Adrenal gland (tissue), 19 donors: ENCODE data around the gene DHRS7B. TPM values are rescaled to one million over a fixed set of nuclear protein-coding genes. Genes with fewer than 3 reads are reported as not detected.

Experiments
- DNase-seq, 7 donors: peaks; one replicate each; pipeline ENCODE4 v3.0.0-alpha.2; 2019 to 2020
- H3K27ac ChIP-seq, 5 donors: fragments of 200-600 bp; sonication (generic) in 4 of 5; 1 replicate in 3 of 5; 2 replicates in 2 of 5; pipeline versions ENCODE4 v1.5.1 to v1.8.0; 2016 to 2020; ENCODE audit warnings: mild to moderate bottlenecking in 1 of 5
- H3K27me3 ChIP-seq: fragments of 200-600 bp; 2 replicates; pipeline ENCODE4 v1.8.0; 2021
- H3K36me3 ChIP-seq, 2 donors: fragments of 200-600 bp; replicated peaks in 1 of 2; 1 replicate in 1 of 2; 2 replicates in 1 of 2; pipeline versions ENCODE4 v1.5.1 to v1.8.0; 2018 to 2022
- H3K4me1 ChIP-seq, 2 donors: fragments of 200-600 bp; replicated peaks in 1 of 2; 1 replicate in 1 of 2; 2 replicates in 1 of 2; pipeline versions ENCODE4 v1.5.1 to v1.8.0; 2018 to 2021
- H3K4me3 ChIP-seq, 4 donors: fragments of 200-600 bp; sonication (generic) in 3 of 4; one replicate each; pipeline ENCODE4 v1.5.1; 2016 to 2018
- H3K9me3 ChIP-seq, 3 donors: fragments of 200-600 bp; sonication (generic) in 1 of 3; replicated peaks in 1 of 3; 1 replicate in 2 of 3; 2 replicates in 1 of 3; pipeline versions ENCODE4 v1.5.1 to v1.8.0; 2016 to 2021
- CTCF ChIP-seq, 6 experiments: fragments of 450-650 bp in 4 of 6; fragments of 200-600 bp in 2 of 6; sonication (generic) in 1 of 6; IDR thresholded peaks; 1 replicate in 5 of 6; 2 replicates in 1 of 6; pipeline versions ENCODE4 v1.5.1 to v1.8.0; 2016 to 2021; ENCODE audit warnings: antibody characterized with exemption in 6 of 6, mild to moderate bottlenecking in 2 of 6, moderate library complexity in 1 of 6
- POLR2A ChIP-seq, 2 donors: fragments of 450-650 bp; IDR thresholded peaks; one replicate each; pipeline ENCODE4 v1.6.1; 2017; ENCODE audit warnings: antibody characterized with exemption in 2 of 2, mild to moderate bottlenecking in 2 of 2, moderate library complexity in 1 of 2
- WGBS, 4 donors: extraction: QIAGEN DNeasy Blood & Tissue Kit in 2 of 4; methylation state at CpG; one replicate each; pipeline versions ENCODE4 v1.1.5 to v1.1.7; 2013 to 2017; 5-methylcytosine and 5-hydroxymethylcytosine counted together
- intact Hi-C, 2 donors: fragments of 100-400 bp; cut with DNase I; formaldehyde crosslinking; loops; one replicate each; pipeline versions ENCODE4 v1.14.1 to v1.15.0; 2022 to 2023
- long read RNA-seq, 10 donors: library from polyadenylated mRNA in 3 of 10; unstranded in 2 of 10; stranded (forward) in 1 of 10; transcript quantifications; one replicate each; pipeline ENCODE4 v2.0.0 and lab custom pipeline, GENCODE V29; 2021 to 2026
- polyA plus RNA-seq, 3 donors: library from polyadenylated mRNA; stranded (reverse); fragments of 200-250 nt in 2 of 3; fragments of 350-450 nt in 1 of 3; fragmentation: Illumina TruSeq in 1 of 3; extraction: RNeasy Lipid Tissue Mini Kit (QIAGEN cat#74804) in 1 of 3; gene quantifications; one replicate each; pipeline ENCODE4 v1.2.3, GENCODE V29; 2013 to 2014
- total RNA-seq, 9 donors: library from RNA; depleted of rRNA in 4 of 9; stranded (reverse); fragments of >200 nt in 4 of 9; fragments of 120-200 nt in 1 of 9; fragmentation: NEBNext Ultra II Directional in 1 of 9; extraction: Animal tissue kit (Norgen Biotek cat#: 25700) in 1 of 9; gene quantifications; one replicate each; pipeline versions ENCODE4 v1.1.0 to v1.2.4, GENCODE V29; 2013 to 2023
- donor health status: healthy with polysubstance abuse.
- donor health status: Bipolar disorder and iron deficiency.
- donor health status: DM: yes; HTN: yes; CAD: no.
- donor health status: DM: no; HTN: no; CAD: no.
- donor health status: DM: no; HTN: no; CAD: no.
- donor health status: DM: yes; HTN: yes; CAD: no.

The DHRS7B gene
- total RNA-seq (10 to 100 TPM; 18.0 to 68.5 (median 35.6) TPM), polyA plus RNA-seq (10 to 100 TPM; 38.3 to 53.9 (median 45.4) TPM)
- long read RNA-seq, donor 1, transcript DHRS7B-202 (7 exons, 2,175 nt) = major isoform, 17 of 75 reads
- long read RNA-seq, donor 1, partial matches to known transcripts = 6 of 75 reads
- long read RNA-seq, donor 1, other reads (novel, unspliced or antisense) = 48 of 75 reads
- long read RNA-seq, donor 2, transcript DHRS7B-201 (6 exons, 1,567 nt) = minor isoform, 5 of 27 reads
- long read RNA-seq, donor 2, transcript DHRS7B-202 (7 exons, 2,175 nt) = major isoform, 9 of 27 reads
- long read RNA-seq, donor 2, partial matches to known transcripts = 13 of 27 reads
- long read RNA-seq, donor 2, other reads (novel, unspliced or antisense) = 0 of 27 reads
- long read RNA-seq, donor 3, transcript DHRS7B-201 (6 exons, 1,567 nt) = minor isoform, 5 of 24 reads
- long read RNA-seq, donor 3, transcript DHRS7B-202 (7 exons, 2,175 nt) = major isoform, 11 of 24 reads
- long read RNA-seq, donor 3, partial matches to known transcripts = 6 of 24 reads
- long read RNA-seq, donor 3, other reads (novel, unspliced or antisense) = 0 of 24 reads
- long read RNA-seq, donor 4, transcript DHRS7B-202 (7 exons, 2,175 nt) = major isoform, 48 of 59 reads
- long read RNA-seq, donor 4, transcript DHRS7B-201 (6 exons, 1,567 nt) = minor isoform, 7 of 59 reads
- long read RNA-seq, donor 4, partial matches to known transcripts = 0 of 59 reads
- long read RNA-seq, donor 4, other reads (novel, unspliced or antisense) = 4 of 59 reads
- long read RNA-seq, donor 5, transcript DHRS7B-202 (7 exons, 2,175 nt) = major isoform, 47 of 56 reads
- long read RNA-seq, donor 5, partial matches to known transcripts = 0 of 56 reads
- long read RNA-seq, donor 5, other reads (novel, unspliced or antisense) = 6 of 56 reads
- long read RNA-seq, donor 6, transcript DHRS7B-202 (7 exons, 2,175 nt) = major isoform, 21 of 27 reads
- long read RNA-seq, donor 6, partial matches to known transcripts = 1 of 27 reads
- long read RNA-seq, donor 6, other reads (novel, unspliced or antisense) = 4 of 27 reads
- long read RNA-seq, donor 7, partial matches to known transcripts = 0 of 3 reads
- long read RNA-seq, donor 7, other reads (novel, unspliced or antisense) = 0 of 3 reads
- long read RNA-seq, donor 8, transcript DHRS7B-201 (6 exons, 1,567 nt) = minor isoform, 5 of 24 reads
- long read RNA-seq, donor 8, transcript DHRS7B-202 (7 exons, 2,175 nt) = major isoform, 18 of 24 reads
- long read RNA-seq, donor 8, partial matches to known transcripts = 0 of 24 reads
- long read RNA-seq, donor 8, other reads (novel, unspliced or antisense) = 0 of 24 reads
- long read RNA-seq, donor 9, transcript DHRS7B-202 (7 exons, 2,175 nt) = major isoform, 8 of 11 reads
- long read RNA-seq, donor 9, partial matches to known transcripts = 0 of 11 reads
- long read RNA-seq, donor 9, other reads (novel, unspliced or antisense) = 0 of 11 reads
- long read RNA-seq, donor 10, transcript DHRS7B-202 (7 exons, 2,175 nt) = major isoform, 5 of 10 reads
- long read RNA-seq, donor 10, partial matches to known transcripts = 0 of 10 reads
- long read RNA-seq, donor 10, other reads (novel, unspliced or antisense) = 0 of 10 reads

GRCh38 chr17:21126645-21127508 is at the start of gene DHRS7B:
Gene DHRS7B (plus strand): TSS chr17:21126964. CDS start chr17:21126972, 8 bp downstream.
- WGBS, 4 donors = 0% methylated on average over 26 to 66 of the region's 66 CpGs
- Histone ChIP-seq H3K4me3 (peak within 1 kb of the TSS; percentile 0 to 97 (median 46)), H3K27ac (peak within 1 kb of the TSS; percentile 73 to 91 (median 87)), H3K4me1 (peaks cover 6 to 17% of the 10 kb centered on the region in 2 donors), H3K27me3 (no peaks in the 10 kb centered on the region), H3K9me3 (no peaks in the 10 kb centered on the region), H3K36me3 (no peaks in the 10 kb centered on the region)
- peak; percentile 94 to 98 (median 96) for DNase-seq
- intact Hi-C loops = loop anchor here (10.0 kb wide), 1 partner anchor 118 kb away; no protein-coding TSS in a partner anchor
- TF ChIP-seq POLR2A (IDR thresholded peaks at IDR 0.05) (peak in 1 of 2 donors; percentile 57), CTCF (IDR thresholded peaks at IDR 0.05) (no peak)

- Histone ChIP-seq H3K27me3 (no peaks in the 10 kb centered on the region), H3K36me3 (no peaks in the 10 kb centered on the region), H3K9me3 (no peaks in the 10 kb centered on the region), H3K4me3 (no peak overlapping the region), H3K27ac (no peak overlapping the region), H3K4me1 (peaks cover 9 to 13% of the 10 kb centered on the region in 2 donors)
- intact Hi-C loops = no loop called here
- TF ChIP-seq POLR2A (IDR thresholded peaks at IDR 0.05) (no peak), CTCF (IDR thresholded peaks at IDR 0.05) (no peak)
- DNase-seq = no peak
- 60 to 91% (median 78%) methylated on average over 2 of the region's 2 CpGs for WGBS, 4 donors
These were observed 49.5 kb upstream of the DHRS7B start for GRCh38 chr17:21077281-21077680.

- no peak overlapping the region for H3K27ac ChIP-seq
- H3K4me1 ChIP-seq = peaks cover 9 to 13% of the 10 kb centered on the region in 2 donors
- H3K27me3 ChIP-seq = no peaks in the 10 kb centered on the region
- no peaks in the 10 kb centered on the region for H3K36me3 ChIP-seq
- WGBS, 4 donors = 68 to 78% (median 72%) methylated on average over 11 of the region's 11 CpGs
- DNase-seq = no peak
- no peak overlapping the region for H3K4me3 ChIP-seq
- intact Hi-C loops = no loop called here
- TF ChIP-seq CTCF (IDR thresholded peaks at IDR 0.05) (no peak), POLR2A (IDR thresholded peaks at IDR 0.05) (no peak)
- no peaks in the 10 kb centered on the region for H3K9me3 ChIP-seq
These were observed 48.6 kb upstream of the DHRS7B start for GRCh38 chr17:21078016-21078780.
